ENCODE measurements around the gene HDGFL1.

DNA sequence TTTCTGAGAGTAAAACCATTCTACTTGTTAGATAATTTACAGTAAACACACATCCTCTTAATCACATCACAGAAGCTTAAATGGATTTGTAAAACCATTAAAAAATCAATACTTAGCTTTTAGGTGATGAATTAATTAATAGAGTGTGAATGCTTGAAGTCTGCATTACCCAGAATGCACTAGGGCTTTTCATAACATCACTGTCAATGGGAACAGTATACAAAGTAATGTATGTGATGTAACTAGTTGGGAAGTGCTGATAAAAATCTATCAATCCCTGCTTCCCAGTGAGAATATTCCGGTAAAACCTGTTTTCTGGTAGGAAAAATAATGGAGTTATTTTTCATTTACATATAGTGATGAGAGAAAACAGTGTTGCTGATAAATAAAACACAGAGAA is 23.1 kb upstream of the HDGFL1 start:
- no peak for TF ChIP-seq CTCF (conservative IDR thresholded peaks at IDR 0.05)
- TF ChIP-seq ZFX (IDR thresholded peaks at IDR 0.05), result no peak

Measured in C4-2B (cell line).